GM21723 (cell line): ENCODE results near the gene TLL1.

Experiments
- ATAC-seq: cut with Tn5 transposase; IDR thresholded peaks from one replicate; pipeline ENCODE4 v1.9.1; 2021; ENCODE audit warnings: mild to moderate bottlenecking, moderate library complexity; ENCODE audit not compliant: unreplicated experiment

The TLL1 gene

GRCh38 chr4:166134285-166134684 is 261.2 kb downstream of the TLL1 start:
- no peak for ATAC-seq

- no peak for ATAC-seq
These were observed 267.9 kb downstream of the TLL1 start for GRCh38 chr4:166140951-166141350.

GRCh38 chr4:166143227-166143626 is 270.2 kb downstream of the TLL1 start:
- ATAC-seq, result no peak

GRCh38 chr4:166144607-166145006 is 271.6 kb downstream of the TLL1 start:
- no peak for ATAC-seq

GRCh38 chr4:166146806-166147540 is 273.9 kb downstream of the TLL1 start:
- ATAC-seq, result no peak
